ENCODE measurements around the gene REV1.

Gene REV1

GRCh38 chr2:99445065-99445464 is 44.8 kb downstream of the REV1 start:
- no peak for DNase-seq

GRCh38 chr2:99444222-99444621 is 45.6 kb downstream of the REV1 start:
- no peak for DNase-seq

DNA sequence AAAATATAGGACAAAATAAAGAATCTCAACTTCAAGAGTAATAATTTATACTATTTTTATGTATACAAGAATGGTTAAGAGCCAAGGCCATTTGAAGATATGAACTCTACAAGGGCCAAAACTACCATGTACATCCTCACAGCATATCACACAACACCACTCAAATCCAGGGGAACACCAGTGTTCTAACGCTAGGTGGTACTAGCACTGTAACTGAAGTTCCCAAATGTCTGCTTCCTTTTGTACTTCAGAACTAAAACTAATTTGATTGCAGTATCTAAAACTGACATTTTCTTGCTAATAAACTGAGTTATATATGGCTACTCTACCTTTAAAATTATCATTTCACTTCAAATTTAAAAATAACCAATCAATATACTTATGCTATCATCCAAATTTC is 47.0 kb downstream of the REV1 start:
- no peak for DNase-seq

- DNase-seq, result no peak
Observed at GRCh38 chr2:99439971-99440505, 49.8 kb downstream of the REV1 start.

DNA sequence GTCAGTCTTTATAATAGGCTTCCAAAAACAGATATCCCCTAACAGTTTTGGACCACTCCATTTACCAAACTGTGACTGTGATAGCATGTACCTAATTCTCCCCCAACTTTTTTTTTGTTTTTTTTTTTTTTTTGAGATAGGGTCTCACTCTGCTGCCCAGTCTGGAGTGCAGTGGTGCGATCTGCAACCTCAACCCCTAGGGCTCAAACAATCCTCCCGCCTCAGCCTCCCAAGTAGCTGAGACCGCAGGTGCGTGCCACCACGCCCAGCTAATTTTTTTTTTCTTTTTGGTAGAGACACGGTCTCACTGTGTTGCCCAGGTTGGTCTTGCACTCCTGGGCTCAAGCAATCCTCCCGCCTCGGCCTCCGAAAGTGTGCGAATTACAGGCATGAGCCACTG is 52.9 kb downstream of the REV1 start:
- no peak for DNase-seq

- DNase-seq, result no peak
Observed at GRCh38 chr2:99433340-99433739, 56.5 kb downstream of the REV1 start.

DNA sequence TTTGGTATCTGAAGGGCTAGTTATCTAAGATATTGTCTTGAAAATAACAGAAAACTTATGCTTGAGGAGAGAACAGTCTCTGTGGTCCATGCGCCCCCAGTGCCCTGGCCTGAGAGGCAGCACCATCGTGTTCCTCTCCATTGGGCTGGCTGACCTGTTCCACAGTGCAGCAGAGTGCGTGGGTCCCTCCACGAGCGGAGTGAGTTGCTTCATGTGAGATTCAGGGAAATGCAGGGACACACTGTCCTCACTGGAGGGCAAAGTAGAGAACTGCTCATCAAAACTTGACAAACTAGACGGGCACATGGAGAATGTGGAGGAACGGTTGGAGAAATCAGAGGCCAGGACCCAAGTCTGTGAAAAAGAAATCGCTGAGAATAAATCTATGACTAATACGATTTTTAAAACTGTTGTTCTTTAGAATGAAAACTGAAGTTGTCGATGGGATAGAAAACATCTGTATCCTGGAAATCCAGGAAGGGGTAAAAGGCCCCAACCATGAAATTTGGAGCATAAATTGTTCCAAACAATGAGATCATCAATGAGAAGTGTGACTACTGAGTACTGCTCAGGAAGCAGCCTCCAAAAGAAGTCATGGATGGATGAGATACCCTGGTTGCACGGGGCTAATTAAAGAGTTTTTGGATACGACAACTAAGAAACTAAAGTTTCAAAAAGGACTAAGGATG is 58.1 kb downstream of the REV1 start:
- DNase-seq, result no peak

GRCh38 chr2:99430614-99431291 is 59.1 kb downstream of the REV1 start:
- DNase-seq, result no peak

DNA sequence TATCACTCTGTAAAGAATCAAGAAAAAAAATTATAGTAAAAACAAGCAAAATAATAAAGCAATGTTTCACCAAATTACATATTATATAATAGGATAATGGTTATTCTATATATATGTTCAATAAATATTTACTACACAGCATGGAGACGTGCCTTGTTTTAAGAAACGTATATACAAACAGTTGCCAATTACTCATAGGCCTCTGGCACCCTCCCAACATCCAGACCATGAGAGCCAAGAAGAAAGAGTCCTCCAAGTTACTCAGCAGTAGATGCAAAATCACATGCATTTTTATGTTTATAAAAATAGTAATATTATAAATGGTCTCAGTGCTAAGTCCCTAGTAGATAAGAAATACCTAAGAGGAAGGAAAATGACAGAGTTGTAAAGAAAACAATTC is 64.8 kb downstream of the REV1 start:
- DNase-seq, result no peak

- DNase-seq, result no peak
Observed at GRCh38 chr2:99424371-99424770, 65.4 kb downstream of the REV1 start.

GRCh38 chr2:99422599-99422998 is 67.2 kb downstream of the REV1 start:
- DNase-seq, result no peak

- DNase-seq, result no peak
Observed at GRCh38 chr2:99421469-99421868, 68.3 kb downstream of the REV1 start.

DNA sequence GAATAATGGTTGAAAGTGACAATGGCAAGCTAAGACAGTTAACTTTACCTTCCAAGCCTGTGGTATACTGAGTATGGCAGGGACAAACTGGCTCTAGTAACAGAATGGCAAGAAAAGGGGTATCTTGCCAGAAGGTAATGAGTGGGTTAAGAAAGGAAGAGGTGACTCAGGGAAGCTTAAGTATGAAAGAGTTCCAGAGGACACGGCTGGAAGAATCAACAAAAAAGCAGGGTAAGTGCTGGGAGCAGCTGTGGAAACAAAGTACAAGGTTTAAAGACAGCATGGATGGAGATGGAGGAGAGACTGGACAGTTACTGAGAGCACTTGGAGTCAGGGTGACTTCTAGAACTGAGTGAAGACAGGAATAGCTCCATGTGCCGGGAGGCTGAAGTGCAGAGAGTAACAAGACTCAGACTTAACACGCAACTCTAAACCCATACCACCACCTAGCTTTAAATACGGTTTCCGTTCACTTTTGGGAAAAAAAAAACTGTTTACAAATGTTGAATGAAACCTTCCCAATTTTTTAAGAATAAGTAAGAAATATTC is 69.0 kb downstream of the REV1 start:
- DNase-seq, result no peak

DNA sequence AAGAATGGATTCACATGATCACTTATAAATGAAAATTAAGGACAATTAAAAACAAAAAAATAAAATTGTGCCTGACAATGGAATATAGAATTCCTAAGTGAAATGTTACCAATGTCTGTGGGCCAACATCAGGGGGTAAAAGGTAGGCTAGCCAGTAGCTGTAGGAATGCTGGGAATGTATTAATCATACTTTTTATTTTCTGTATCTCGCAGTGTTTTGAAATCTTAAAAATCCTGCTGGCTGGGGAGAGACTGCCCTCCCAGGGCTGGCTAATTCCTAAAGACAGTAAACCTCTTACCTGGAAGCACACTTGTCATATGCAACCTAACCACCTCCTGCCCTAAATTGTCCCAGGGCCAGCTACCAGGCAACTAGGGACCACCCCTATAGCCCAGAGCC is 69.8 kb downstream of the REV1 start:
- DNase-seq, result no peak

DNA sequence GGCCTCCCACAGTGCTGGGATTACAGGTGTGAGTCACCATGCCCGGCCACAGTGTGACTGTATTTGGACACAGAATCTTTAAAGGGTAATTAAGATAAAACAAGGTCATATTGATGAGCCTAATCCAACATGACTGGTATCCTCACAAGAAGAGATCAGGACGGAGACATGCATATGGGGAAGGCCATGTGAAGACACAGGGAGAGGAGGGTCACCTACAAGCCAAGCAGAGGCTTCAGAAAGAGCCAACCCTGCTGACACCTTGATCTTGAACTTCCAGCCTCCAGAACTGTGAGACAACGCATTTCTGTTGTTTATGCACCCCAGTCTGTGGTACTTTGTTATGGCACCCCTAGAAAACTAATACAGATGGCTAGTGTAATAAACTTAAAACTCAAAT is 72.4 kb downstream of the REV1 start:
- DNase-seq, result no peak

- no peak for DNase-seq
Observed at GRCh38 chr2:99414566-99414965, 75.3 kb downstream of the REV1 start.

DNA sequence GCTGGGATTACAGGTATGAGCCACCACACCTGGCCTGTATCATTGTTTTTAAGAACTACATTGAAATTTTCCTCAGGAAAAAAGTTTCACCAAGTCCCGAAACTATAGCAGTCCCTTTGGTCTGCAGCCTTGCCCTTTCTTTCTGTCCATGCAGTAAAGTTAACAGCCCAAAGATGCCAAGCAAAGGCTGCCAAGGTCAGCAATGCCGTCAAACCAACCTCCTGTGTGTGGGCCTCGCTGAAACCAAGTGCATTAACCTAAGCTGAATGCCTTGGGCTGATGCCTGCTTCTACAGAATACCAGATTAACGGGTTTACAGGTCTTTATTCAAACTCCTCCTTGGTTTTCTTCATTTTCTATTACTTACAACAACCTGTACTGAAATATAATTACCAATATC is 79.5 kb downstream of the REV1 start:
- no peak for DNase-seq

- no peak for DNase-seq
Observed at GRCh38 chr2:99406137-99406536, 83.7 kb downstream of the REV1 start.

DNA sequence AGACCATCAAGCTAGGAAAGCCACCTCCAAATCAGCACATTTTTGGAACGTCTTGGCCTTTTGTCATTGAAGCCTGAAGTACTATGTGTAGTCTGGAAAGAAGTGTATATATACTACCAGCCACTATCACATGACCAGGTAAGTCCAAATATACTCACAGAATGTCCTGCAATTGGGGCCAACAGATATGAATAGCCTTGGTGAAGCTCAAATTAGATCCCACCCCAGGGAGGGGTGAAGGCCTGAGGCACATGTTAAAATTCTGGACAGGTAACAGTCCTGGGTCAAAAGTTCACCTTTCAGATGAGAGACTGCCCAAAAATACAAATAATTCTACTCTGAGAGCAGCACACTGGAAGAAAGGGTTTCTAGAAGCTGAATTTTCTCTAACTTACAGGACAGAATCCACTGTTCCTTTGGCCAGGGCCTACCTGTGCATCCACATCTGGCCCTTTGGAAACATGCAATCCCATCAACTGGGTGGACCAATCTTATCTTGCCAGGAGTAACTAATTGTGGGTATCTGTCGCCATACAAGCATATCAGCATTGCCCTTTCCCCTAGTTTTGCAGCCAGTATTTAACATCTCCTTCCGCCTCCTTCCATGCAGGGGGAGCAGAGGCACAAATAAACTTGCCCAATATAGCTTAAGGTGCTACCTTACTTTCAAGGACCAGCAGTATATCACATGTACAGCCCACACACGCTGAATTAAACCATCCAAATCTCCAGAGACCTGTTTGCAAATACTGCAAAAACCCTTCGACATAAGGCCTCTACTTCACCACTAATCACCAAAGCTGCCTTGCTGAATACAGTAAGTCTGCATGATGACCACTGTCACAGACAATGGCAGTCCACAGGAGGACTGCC is 84.8 kb downstream of the REV1 start:
- DNase-seq, result no peak

- DNase-seq, result no peak
Observed at GRCh38 chr2:99404039-99404796, 85.6 kb downstream of the REV1 start.

DNA sequence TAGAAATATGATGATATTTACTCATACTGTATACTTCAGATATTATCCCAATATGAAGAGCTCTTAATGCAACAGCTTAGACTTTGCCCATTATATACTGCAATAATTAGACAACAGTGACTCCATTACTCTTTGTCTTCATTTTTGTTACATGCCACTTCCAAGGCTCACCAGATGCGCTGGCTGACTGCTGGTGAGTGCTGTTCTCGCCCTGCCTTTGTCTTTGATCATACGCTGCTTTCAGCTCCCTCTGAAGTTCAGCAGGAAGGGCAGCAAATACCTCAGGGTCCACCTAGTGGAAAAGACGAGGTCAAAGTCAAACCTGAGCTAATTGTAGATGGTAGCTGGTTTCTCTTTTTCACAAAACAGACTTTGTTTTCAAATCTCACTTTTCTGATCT is 86.3 kb downstream of the REV1 start:
- no peak for DNase-seq

- no peak for DNase-seq
Observed at GRCh38 chr2:99403084-99403483, 86.7 kb downstream of the REV1 start.

DNA sequence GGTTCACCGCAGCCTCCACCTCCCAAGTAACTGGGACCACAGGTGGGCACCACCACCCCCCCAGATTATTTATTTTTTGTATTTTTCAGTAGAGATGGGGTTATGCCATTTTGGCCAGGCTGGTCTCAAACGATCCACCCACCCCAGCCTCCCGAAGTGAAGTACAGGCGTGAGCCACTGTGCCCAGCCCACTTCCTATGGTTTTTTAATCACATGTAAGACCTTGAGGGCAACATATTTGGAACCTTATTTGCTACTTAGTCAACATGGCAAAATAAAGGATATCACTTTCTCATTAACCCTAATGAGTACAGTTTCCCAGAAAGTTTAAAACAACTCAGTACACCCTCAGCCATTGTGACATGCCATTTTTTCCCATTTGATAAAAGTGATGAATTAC is 88.0 kb downstream of the REV1 start:
- DNase-seq, result no peak

All from activated CD4-positive, alpha-beta T cell treated with anti-CD3 and anti-CD28 coated beads for 48 hours (primary cell).